Testis (tissue), 2 donors: ENCODE measurements around the gene TNFRSF4.

Experiments used
- CTCF ChIP-seq, 3 experiments: fragments of 450-650 bp in 2 of 3; fragments of 200-600 bp in 1 of 3; sonication (generic) in 1 of 3; IDR thresholded peaks; one replicate each; pipeline ENCODE4 v1.5.1; 2016 to 2019; ENCODE audit warnings: antibody characterized with exemption in 3 of 3, mild to moderate bottlenecking in 2 of 3, moderate library complexity in 1 of 3
- POLR2A ChIP-seq: fragments of 450-650 bp; IDR thresholded peaks from one replicate; pipeline ENCODE4 v1.6.1; 2017; ENCODE audit warnings: antibody characterized with exemption, mild to moderate bottlenecking, moderate library complexity

- TF ChIP-seq CTCF (IDR thresholded peaks at IDR 0.05) (no peak), POLR2A (no peak)
These were observed 43.5 kb downstream of the TNFRSF4 start for GRCh38 chr1:1170215-1171091.
